IPS-NIHi11 (cell line): Measurements from ENCODE around the gene TIGIT.

Experiments
- DNase-seq: peaks from one replicate; pipeline ENCODE4 v3.0.0; 2012; ENCODE audit warnings: mixed read lengths, low spot score

TIGIT gene

DNA sequence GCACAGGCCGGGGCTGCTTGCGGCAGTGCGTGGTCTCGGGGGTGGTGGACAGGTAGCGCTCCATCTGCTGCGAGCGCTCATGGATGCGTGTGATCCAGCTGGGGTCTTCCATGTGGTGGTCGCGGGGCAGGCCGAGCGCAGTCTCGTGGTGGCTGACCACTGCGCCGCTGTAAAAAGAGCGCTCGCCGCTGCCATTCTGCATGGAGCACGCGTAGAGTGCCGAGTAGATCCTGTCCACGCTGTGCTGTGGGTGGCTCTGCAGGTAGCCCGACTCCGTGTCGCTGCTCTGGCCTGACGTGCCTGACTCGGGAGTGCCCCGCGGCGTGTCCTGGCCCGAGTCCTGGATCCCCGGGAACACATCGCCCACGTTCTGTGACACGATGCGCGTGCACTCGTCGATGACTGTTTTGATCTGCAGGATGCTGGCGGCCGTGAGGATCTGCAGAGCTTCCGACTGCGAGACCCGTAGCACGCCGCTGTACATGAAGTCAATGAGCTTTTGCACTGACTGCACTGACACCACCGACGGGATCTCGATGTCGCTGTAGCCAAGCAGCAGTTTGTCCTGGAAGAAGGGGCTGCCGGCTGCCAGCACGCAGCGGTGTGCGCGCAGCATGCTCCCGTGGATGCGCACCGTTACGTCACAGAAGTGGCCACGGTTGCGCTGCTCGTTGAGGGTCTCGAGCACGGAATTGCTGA, 57.4 kb downstream of the TIGIT start:
- DNase-seq, result no peak

DNA sequence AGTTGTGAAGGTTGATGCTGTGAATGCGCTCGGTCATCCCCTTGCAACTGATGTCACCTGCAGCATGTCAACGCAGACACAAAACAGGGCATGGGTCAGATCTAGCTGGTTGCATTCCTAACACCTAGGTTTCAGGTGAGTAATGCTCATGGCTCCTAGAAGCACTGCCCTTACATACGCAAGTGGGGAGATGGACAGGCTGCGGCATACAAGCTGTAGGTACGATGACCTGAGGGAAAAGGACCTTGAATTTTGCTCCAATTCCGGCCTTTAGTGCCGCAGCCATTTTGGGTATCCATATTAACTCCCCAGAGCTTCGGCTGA, 58.0 kb downstream of the TIGIT start:
- no peak for DNase-seq

DNA sequence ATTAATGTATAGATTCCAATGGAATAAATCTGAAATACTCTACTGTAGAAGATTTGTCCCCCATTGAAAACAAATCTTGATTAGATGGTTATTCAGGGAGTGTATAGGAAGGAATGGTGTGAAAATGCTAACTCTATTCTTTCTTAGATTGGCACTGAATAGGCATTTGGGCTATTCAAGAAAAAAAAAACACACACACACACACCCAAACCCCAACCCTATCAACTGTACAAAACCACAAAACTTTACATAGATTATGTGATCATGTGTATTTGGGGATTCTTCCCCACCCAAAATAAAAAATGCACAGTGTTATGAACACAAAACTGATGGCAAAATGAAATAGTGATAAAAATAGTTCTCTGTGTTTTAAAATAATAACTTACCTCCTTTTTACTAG, 61.8 kb downstream of the TIGIT start:
- no peak for DNase-seq

DNA sequence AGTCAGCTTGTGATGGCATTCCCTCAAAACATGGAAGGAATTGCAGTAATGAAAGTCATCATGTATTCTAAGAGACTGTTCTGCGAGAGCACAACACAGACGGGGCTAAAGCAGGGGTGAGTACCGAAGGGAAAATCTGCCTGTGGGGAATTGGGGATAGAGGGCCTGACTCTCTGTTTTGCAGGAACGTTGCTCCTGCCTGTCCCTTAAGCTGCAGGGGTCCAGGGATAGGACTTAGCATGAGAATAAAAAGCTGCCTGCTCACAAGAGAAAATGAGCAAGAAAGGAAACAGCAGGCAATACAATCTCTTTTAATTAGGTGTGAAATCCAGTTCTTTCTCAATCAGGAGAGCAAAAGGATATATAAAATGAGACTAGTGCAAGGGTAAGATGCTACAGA, 62.2 kb downstream of the TIGIT start:
- peak; percentile 55 for DNase-seq

DNA sequence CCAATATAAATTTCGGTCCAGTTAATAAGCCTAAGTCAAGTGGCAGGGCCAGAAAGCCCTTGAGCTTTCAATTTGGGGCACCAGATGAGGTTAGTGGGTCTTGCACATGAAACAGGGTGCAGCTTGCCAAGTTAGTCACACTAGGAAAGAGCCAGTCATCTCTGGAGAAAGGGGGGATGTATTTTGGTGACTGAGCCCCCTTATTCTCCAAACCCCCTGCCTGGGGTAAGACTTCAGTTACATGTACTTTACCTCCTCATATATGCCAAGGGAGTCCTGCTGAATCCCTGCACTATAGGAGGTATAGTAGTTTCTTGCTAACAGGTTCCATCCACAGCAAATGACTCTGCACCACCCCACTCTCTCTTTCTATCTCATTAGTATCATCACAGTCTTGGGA, 62.7 kb downstream of the TIGIT start:
- no peak for DNase-seq
